IPS-18c (cell line): ENCODE measurements around the gene PAM.
"Not testable (repeated sequence)": the region's sequence is repeated elsewhere in the genome, so short reads cannot be mapped to it uniquely, and the experiment has no call there.

ENCODE experiments used
- H3K4me3 ChIP-seq: 2 replicates; pipeline ENCODE4 v1.7.0; 2013; ENCODE audit warnings: low read depth, mild to moderate bottlenecking, low read length, moderate library complexity; ENCODE audit not compliant: insufficient read depth
- H3K9me3 ChIP-seq: one replicate; pipeline ENCODE4 v1.6.1; 2013; ENCODE audit warnings: mild to moderate bottlenecking, low read length, moderate library complexity; ENCODE audit not compliant: control insufficient read depth, insufficient read depth

PAM gene

DNA sequence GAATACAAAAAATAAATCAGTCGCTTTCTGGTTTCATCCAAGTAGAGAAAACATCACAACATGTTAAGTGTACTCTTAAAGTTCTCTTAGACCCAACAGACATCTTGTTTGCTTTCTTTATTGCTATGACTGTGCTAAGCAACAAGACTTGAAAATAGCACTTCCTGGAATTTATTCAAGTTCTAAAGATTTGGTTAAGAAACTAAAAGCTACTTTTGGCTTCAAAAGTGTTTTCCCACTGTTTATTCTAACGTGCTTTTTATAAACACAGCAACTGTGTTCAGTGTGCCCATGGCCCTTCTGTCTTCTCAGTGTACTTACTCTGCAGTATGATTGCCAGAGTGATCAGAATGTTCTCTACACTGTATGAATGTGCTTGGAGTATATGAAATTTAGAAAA is 255.1 kb downstream of the PAM start:
- H3K9me3 ChIP-seq = no peaks in the 10 kb centered on the region
- no peak overlapping the region for H3K4me3 ChIP-seq

DNA sequence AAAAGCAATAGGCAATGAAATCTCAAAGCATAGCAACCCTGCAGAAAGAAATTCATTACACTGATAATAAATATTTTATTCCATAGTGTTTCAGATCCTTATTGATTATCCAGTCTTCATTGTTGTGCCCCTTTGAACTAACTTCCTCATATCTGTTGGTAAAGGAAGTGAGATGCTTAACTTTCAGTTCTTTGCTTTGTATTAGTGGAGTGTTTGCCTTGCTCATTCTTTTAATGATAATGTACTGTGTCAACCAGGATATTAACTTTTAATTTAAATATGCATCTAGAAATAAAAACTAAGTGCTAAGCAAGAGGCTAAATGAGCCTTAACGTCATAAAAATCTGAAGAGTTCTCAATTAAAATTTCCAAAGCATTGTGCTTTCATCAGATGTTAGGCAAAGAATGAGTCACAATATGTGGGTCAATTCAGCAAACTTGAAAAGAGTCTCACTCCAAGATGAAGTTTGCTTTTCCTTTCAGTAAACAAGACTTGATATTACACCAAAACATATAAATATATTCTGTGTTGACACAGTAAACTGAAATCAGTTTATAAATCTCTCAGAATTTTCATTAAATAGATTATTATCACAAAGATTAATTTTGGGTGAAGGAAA is 258.9 kb downstream of the PAM start:
- Histone ChIP-seq H3K4me3 (no peak overlapping the region), H3K9me3 (no peaks in the 10 kb centered on the region)

DNA sequence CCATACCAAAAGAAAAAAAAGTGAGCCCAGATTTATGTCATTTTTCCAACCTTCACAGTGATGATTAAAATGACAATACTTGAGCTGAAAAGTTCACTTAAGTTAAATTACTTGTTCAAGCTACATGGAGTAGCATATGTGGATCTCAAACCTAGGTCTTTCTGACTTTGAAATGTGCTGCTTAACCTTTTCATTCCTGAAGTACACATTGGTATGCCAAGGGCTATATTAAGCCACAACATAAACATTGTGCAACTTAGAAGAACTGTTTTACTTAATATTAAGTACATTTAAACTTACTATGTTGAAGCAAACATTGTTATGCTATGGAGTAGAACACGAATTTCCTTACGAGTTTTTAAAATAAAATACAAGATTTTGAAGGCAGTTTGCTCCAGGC is 259.9 kb downstream of the PAM start:
- Histone ChIP-seq H3K9me3 (no peaks in the 10 kb centered on the region), H3K4me3 (no peak overlapping the region)

DNA sequence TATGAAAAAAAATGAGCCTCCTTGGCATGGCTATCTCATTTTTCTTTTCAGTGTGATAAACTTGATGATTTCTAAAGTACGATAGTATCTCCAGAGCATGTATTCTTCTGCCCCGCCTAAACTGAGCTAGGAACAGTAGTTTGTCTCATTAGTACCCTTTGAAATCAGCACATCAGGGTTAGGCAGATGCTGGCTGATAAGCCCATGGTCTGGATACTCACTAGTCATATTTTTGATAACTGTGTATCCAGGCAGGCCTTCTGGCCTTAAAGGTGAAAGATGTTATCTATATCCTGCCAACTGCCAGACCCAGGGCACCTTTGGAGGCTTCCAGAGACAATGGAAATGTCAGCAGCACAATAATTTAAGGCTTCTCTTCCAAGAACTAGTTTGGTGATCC is 261.1 kb downstream of the PAM start:
- no peaks in the 10 kb centered on the region for H3K9me3 ChIP-seq
- no peak overlapping the region for H3K4me3 ChIP-seq

DNA sequence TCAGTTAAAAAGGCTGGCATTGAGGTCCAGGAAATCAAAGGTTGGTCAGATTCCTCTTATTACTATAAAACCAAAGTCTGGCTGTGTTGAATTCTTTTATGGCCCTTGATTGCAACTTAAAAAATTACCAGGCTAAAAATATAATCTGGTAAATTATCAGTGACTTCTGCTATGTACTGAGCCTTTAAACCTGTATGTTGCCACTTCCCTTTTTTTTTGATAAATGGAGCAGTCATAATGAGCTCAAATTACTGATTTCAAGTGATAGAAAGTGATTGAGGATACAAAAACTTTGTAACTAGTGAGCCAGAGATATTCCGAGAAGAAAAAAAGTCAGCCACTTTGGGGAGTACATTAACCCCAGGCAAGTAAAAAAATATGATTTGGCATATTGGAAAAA is 264.7 kb downstream of the PAM start:
- H3K4me3 ChIP-seq = no peak overlapping the region

DNA sequence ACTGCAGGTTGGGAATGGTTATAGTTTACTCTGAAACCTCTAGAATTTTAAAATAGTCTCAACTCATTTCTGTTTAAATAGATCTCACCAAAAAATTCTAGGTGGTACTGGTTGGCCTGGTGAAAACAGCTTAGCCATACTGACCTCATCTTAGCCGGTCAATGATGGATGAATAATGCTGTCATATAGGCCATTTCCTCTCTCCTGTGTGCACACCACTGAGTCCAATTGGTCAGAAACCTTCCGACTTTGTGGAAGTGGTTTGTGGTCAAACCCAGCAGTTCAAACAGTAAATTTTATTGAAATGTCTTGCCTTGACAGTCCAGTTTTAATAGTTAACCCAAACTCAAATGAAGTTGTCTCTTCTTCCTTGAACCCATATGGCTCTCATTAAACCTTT is 266.2 kb downstream of the PAM start:
- Histone ChIP-seq H3K4me3 (no peak overlapping the region), H3K9me3 (no peaks in the 10 kb centered on the region)

More for the DNA sequence above, 264.7 kb downstream of the PAM start:
- no peaks in the 10 kb centered on the region for H3K9me3 ChIP-seq

DNA sequence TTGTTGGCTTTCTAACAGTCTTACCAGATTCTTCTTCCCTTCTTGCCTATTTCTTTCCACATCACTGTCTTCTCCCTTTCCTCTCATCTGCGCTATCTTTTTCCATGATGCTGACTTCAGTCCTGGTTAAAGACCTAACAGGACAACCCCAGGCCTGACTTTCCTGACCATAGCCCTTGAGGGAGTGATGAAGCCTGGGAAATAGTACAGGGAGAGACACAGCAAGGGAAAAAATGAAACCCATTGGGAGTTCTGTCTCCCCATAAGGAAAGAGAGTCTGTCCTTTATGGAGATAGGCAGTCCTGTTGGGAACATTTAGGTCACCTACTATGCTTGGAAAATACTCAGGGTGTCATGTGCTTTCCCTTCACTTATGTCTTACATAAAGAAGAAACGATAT is 272.2 kb downstream of the PAM start:
- no peaks in the 10 kb centered on the region for H3K9me3 ChIP-seq
- no peak overlapping the region for H3K4me3 ChIP-seq

DNA sequence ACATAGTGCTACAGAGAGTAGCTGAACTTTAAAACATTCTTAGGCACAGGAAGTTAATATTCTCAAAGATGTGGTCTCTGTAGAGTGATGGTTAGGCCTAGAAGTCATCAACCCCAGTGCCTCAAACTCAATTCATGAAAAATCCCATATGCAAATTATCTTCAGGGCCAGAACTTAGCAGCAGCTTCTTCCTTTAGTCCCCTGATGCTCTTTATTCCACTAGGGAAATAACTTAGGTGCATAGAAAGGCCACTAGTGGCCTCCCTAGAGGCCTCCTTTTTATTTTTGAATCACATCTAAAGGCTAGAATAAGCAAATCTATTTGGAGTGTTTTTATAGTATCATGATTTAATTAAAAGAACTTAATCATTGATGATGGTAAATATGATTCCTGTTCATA is 276.5 kb downstream of the PAM start:
- Histone ChIP-seq H3K9me3 (peaks cover 4% of the 10 kb centered on the region), H3K4me3 (no peak overlapping the region)

DNA sequence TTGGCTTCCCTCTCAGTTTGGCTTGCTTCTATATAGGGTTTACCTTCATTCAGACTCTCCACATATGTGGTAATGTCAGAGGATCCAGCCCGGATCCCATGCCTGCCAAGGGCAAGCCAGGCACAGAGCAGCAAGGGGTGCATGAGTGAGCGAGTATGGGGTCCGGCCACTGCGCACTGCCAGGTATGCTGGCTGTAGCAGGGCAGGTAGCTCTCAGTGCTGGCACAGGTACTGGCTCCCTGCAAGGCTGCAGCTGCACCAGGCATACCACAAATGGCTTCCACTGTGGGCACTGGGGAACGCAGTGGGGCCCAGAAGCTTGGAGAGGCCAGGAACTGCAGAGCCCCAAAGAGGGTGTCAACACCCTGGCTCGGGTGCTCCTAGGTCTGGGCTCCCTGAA is 278.6 kb downstream of the PAM start:
- Histone ChIP-seq H3K4me3 (no peak overlapping the region), H3K9me3 (peaks cover 4% of the 10 kb centered on the region)

DNA sequence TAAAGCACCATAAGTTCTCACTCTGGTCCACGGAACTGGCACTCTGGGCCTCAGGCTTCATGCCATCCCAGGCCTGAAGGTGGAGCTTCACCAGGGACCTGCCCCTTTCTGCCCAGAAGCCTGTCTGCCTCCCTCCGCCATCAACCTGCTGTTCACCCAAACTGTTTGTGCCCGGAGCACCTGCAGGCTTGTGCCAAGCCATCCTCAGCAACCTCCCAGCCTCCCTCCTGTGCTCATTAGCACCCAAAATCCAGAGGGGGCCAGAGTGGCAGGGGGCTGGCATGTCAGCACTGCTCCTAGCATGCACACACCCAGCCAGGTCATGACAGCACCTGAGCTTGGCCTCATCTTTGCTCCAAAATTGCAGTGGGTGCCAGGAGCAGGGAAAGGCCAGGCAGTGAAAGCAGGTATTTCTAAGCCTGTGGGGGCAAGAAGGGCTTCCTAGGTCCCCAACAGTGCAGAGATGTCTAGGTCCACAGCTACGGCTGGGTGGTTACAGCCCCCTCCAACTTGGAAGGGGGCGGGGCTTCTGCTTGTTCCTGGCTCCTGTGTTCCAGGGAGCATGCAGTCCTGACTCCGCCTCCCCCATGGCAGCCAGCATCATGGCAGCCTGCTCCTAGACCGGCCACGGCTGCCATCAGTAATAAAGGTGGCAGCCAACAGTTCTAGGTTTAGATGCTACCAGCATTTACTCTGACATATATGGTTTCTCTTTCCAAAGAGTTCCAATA is 279.7 kb downstream of the PAM start:
- Histone ChIP-seq H3K4me3 (no peak overlapping the region; the same call in 1 of the 2 replicates), H3K9me3 (peaks cover 4% of the 10 kb centered on the region)

DNA sequence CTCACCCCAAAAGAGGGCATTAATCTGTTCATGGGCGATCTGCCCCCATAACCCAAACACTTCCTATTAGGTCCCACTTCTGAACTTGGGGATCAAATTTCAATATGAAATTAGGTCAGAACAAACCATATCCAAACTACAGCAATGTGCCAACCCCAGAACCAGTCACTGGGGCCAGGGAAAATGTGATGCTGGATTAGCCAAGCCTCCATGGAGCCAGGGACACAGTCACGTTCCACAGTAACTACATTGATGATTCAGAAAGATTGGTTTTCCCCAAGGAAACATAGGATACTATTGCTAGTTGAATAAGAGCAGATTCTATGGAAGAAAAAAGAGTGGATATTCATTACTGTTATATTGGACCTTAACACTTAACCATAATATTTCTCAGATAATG is 280.6 kb downstream of the PAM start:
- H3K9me3 ChIP-seq = peaks cover 4% of the 10 kb centered on the region
- no peak overlapping the region for H3K4me3 ChIP-seq

DNA sequence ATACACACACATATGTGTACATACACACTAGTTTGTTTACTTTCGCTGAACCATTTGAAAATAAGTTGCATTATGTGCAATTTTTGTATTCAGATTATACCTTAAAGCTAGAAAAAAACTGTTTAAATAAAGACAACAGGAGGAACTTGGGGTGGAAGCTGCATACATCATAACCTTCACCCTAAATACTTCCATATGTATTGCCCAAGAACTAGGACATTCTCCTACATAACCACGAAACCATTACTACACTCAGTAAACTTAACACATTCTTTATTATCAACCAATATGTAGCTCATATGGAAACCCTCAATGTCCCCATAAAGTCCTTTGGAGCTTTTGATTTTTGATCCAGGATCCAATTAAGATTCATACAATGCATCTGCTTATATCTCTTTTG is 281.5 kb downstream of the PAM start:
- peaks cover 4% of the 10 kb centered on the region for H3K9me3 ChIP-seq
- no peak overlapping the region for H3K4me3 ChIP-seq

DNA sequence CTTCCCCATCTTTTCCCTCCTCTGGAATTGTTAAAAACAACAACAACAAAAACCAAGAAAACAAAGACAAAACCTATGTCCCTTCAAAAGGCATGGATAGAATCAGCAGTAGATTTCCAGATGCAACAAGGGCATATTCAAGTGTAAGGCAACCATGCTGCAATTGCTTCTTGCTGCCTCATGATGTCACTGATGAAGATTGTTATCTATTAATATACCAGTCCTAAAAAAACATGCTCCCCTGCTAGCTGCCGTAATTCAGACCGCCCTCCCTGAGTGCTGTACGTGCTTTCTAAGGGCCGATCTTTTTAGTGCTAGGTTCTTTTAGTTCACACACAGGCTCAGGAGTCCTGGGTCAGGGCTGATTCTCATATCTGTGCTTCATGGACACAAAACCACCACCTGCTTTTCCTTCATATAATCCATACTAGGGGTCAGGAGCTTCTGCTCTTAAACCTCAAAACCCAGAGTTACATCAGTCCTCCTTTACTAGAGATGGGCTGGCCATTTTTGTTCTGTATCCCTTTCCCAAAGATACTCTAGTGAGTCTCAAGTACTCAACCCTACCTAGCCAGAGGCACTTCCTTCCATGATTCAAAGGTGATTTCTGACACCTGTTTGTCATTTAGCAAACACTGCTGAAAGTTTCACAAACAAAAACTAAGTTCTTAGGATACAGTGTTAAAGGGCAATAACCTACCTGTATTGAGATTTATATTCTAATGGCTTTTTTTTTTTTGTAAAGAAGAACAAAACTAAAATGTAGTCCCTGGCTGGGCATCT is 282.8 kb downstream of the PAM start:
- Histone ChIP-seq H3K9me3 (peaks cover 4% of the 10 kb centered on the region), H3K4me3 (no peak overlapping the region)

DNA sequence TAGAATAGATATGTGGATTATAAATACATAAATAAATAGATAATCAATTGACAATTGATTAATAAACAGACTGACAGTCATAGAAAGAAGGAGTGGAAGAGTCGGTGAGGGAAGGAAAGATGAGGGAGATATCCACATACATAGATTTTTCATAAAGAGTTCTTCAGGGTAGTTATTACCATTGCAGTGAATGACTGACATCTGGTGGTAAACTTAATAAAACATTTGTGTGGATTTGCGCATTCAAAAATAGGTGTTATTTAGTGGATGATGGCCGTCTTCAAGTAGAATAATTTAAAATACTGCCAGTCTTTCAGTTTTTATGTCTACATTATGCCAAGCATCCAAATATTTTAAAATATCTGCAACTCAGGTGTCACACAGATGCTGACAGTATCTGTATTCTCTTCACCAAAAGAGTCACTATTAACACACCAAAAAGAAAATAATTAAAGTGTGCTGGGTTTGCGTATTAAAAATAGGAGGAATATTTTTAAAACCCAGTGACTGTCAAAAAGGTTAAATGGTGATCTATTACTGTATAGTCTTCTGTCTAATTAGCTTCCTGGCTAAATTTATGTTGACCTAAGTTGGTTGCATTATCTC is 286.1 kb downstream of the PAM start:
- Histone ChIP-seq H3K9me3 (no peaks in the 10 kb centered on the region), H3K4me3 (no peak overlapping the region)

DNA sequence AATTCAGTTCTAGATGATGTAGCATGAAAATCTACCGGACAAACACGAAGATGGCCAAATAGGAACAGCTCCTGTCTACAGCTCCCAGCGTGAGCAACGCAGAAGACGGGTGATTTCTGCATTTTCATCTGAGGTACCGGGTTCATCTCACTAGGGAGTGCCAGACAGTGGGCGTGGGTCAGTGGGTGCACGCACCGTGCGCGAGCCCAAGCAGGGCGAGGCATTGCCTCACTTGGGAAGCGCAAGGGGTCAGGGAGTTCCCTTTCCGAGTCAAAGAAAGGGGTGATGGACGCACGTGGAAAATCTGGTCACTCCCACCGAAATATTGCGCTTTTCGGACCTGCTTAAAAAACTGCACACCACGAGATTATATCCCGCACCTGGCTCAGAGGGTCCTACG is 291.6 kb downstream of the PAM start:
- not testable (repeated sequence) for H3K9me3 ChIP-seq, H3K4me3 ChIP-seq

DNA sequence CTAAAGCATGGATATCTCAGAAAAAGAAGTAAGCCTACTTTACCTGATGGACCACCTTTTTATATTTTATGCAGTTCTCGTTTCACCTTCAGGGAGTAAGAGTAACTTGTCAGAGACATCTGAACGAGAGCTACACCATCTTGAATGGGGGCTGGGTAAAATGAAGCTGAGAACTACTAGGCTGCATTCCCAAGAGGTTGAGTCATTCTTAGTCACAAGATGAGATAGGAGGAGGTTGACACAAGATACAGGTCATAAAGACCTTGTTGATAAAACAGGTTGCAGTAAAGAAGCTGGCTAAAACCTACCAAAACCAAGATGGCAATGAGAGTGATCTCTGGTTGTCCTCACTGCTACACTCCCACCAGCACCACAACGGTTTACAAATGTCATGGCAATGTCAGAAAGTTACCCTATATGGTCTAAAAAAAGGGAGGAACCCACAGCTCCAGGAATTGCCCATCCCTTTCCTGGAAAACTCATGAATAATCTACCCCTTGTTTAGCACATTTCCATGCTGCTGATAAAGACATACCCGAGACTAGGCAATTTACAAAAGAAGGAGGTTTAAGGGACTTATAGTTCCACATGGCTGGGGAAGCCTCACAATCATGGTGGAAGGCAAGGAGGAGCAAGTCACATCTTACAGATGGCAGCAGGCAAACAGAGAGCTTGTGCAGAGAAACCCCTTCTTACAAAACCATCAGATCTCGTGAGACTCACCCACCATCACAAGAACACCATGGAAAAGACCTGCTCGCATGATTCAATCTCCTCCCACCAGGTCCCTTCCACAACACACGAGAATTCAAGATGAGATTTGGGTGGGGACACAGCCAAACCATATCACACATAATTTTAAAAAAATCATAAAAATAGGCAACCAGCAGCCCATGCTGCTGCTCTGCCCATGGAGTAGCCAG is 302.4 kb downstream of the PAM start:
- H3K9me3 ChIP-seq = no peaks in the 10 kb centered on the region
- no peak overlapping the region for H3K4me3 ChIP-seq

DNA sequence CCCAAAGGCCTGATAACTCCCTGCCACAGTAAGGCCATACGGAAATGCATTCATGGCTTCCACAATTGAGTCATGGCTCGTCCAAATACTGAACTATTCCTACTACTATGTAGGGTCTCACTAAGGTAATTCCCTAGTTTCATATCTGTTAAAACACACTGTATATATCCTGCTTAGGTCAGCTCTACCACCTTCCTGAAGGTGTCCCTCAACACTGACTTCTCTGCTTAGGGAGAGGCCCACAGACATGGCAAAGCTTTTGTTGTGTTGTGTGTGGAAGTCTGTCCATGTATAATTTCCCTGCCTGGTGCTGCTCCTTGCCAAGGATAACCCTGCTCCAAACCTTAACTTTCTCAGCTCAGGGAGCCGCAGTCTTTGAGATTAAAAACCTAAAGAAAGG is 304.4 kb downstream of the PAM start:
- no peak overlapping the region for H3K4me3 ChIP-seq
- no peaks in the 10 kb centered on the region for H3K9me3 ChIP-seq
